NCI-H774 (cell line): Measurements from ENCODE around the gene MAP4K3.
"Not testable (repeated sequence)": the region's sequence is repeated elsewhere in the genome, so short reads cannot be mapped to it uniquely, and the experiment has no call there.

Experiments
- DNase-seq: peaks from one replicate; lab custom pipeline; 2025; lab: John Stamatoyannopoulos, UW

MAP4K3 gene

DNA sequence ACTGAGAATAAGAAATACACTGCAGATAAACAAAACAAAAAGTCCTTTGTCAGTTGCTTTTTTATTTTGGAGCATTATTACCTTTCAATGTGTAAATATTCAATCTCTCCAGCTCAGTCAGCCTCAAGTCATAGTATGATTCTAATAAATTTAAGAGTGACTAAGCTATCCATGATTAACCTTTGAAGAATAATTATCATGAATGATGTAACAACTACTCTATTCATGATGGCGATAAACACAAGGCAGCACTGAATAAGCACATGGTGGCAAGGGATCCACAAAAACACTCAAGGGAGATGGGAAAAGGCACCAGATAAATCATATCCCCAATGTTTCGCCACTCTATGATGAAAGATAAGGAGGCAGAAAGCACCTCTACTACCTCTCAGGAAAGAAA is 67.0 kb downstream of the MAP4K3 start:
- no peak for DNase-seq

DNA sequence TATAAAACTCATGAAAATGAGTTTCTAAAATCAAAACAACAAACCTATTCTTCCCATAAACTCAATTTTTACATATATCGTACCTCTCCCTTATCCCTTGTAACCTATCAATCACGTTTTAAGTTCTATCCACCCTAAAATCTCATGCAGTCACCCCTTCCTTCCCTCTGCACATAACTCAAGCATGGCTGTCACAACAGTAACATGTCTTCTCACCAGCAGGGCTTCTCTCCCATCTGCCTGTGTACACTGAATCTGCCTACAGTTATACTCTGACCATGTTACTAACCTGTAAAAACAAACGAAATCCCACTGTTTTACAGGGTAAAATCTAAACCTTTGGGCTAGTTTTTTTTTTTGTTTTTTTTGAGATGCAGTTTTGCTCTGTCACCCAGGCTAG is 68.2 kb downstream of the MAP4K3 start:
- DNase-seq: no peak

DNA sequence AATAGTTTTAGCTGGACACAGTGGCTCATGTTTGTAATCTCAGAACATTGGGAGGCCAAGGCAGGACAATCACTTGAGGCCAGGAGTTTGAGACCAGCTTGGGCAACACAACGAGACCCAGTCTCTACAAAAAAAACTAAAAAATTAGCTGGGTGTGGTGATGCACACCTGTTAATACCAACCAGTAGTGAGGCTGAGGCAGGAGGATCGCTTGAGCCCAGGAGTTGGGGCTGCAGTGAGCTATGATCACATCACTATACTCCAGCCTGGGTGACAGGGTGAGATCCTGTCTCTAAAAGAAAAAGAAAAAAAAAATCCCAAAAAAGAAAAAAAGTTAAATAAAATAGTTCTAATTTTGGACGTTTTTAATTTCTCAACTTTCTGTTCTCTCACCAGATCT is 68.7 kb downstream of the MAP4K3 start:
- DNase-seq: no peak

DNA sequence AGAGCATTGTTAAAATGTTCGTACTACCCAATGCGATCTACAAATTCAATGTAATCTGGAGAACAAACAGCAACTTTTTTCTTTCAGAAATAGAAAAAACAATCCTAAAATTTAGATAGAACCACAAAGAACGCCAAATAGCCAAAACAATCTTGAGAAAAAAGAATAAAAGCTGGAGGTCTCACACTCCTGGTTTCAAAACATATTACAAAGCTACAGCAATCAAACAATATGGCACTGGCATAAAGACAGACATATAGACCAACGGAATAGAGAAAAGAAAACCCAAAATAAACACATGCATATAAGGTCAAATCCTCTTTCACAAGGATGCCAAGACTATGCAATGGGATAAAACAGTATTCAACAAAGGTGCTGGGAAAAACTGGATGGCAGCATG is 74.5 kb downstream of the MAP4K3 start:
- DNase-seq: no peak

DNA sequence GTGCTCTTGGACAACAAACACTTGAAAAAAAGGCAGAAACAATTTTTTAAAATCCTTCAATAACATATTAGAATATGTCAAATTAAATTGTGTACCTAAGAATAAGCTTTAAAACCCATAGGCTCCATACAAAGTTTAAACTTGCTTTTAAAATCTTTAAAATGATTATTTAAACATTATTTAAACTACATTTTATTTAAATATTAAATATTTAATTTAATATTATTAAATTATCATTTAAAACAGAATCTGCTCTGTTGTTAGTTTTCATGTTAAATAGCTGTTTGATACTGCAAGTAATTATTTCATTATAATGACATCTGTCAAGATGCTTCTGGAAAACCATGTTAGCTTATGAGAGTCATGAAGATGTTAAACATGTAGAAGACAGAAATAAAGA is 75.6 kb downstream of the MAP4K3 start:
- no peak for DNase-seq

DNA sequence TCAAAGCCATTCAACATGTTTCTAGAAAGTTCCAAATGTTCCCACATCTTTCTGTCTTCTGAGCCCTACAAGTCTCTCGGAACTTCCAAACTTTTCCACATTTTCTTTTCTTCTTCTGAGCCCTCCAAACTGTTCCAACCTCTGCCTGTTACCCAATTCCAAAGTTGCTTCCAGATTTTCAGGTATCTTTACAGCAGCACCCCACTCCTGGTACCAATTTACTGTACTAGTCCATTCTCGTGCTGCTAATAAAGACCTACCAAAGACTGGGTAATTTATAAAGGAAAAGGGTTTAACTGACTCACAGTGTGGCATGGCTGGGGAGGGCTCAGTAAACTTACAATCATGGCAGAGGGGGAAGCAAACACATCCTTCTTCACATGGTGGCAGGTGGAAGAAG is 76.7 kb downstream of the MAP4K3 start:
- not testable (repeated sequence) for DNase-seq

DNA sequence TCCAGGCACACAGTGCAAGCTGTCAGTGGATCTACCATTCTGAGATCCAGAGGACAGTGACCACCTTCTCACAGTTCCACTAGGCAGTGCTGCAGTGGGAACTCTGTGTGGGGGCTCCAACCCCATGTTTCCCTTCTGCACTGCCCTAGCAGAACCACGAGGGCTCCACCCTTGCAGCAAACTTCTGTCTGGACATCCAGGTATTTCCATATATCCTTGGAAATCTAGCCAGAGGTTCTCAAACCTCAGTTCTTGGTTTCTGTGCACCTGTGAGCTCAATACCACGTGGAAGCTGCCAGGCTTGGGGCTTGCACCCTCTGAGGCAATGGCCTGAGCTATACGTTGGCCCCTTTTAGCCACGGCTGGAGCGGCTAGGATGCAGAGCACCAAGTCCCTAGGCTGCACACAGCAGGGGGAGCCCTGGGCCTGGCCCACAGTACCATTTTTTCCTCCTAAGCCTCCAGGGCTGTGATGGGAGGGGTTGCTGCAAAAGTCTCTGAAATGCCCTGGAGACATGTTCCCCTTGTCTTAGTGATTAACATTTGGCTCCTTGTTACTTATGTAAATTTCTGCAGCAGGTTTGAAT is 77.5 kb downstream of the MAP4K3 start:
- no peak for DNase-seq

DNA sequence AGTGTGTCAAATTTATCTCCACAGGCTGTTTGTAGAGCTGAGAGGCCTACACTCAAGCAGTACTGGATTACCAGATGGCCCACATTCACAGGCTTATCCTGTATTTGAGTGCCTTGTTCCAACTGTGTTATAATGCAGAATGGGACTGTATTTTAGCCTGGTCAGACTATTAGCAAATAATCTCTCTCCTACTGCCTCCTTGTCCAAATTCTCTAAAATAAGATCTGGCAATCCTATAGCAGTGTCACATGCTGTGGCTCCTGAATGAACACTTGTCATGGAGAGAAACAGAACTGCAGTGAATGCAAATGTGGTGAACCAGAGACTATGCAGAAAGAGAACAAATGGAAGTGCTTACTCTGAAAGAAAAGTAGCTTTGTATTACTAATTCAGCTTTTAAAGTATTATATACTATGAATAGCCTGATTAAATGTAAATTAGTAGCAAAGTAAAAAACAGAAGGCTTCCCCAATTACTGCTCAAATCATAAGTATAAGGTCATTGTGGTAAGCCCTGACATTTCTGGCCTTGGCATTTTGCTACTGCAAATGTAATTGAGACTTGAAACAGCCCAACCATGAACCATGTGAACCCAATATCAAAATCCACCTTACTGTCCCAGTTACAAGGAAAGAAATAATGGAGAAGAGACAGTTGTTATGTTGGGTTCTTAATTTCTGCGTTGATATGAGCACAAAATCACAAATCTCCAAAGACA is 80.0 kb downstream of the MAP4K3 start:
- DNase-seq: no peak

DNA sequence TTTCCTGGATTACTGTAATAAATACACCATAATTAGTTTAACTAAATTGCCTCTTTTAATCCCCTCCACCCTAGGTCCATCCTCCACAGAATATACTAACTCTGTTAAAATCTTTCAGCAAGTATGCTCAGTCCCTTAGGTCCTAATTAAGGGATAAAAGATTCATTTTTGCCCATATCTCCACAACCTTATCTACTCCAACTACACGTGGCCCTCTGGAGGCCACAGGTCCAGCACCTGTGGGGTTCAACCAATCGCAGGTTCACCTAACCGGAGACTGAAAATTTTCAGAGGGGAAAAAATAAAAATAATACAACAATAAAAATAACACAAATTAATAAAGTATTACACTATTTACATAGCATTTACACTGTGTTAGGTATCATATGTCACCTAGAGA is 86.4 kb downstream of the MAP4K3 start:
- DNase-seq: no peak

DNA sequence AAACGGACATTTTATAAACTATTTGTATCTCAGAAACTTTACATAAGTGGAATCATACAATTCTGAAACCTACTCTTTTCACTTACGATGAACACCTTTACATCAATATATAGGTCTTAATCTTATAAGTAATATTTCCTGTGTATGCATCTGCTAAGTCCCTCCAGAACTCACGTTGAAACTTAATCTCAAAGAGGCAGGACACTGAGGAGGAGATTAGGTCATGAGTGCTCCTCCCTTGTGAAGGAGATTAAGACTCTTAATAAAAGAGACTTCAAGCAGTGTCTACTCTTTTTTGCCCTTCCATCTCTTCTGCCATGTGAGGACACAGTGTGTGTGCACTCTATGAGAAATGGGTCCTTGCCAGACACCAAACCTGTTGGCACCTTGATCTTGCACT is 98.6 kb downstream of the MAP4K3 start:
- no peak for DNase-seq

DNA sequence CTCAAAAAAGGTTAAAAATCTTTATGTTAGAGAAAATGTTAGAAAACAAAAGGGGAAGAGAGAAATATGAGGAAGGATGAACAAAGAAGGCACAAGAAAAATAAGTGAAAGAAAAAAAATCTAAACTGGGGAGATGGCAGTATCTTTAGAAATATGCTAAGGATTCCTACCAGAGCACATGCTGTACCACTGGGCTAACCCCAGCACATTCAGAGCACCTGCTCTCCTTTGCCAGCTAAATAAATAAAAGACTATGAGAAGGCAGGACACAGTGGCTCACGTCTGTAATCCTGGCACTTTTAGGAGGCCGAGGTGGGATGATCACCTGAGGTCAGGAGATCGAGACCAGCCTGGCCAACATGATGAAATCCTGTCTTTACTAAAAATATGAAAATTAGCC is 101.2 kb downstream of the MAP4K3 start:
- DNase-seq: no peak

DNA sequence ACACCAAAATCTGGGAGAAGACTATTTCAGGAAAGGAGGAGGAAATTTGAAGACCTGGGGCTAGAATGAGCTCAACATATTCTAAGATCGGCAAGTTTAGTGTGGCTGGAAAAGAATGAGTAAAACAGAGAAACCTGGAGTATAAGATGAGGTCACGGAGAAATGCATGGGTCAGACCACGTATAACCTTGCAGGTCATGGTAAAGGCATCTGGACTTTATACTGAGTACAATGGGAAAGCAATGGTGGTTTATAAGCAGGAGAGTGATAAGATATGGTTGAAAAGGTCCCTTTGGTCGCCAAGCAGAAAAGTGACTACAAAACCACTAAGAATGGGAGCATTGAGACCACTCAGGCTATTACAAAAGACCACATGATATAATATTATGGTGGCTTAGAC is 102.1 kb downstream of the MAP4K3 start:
- no peak for DNase-seq

DNA sequence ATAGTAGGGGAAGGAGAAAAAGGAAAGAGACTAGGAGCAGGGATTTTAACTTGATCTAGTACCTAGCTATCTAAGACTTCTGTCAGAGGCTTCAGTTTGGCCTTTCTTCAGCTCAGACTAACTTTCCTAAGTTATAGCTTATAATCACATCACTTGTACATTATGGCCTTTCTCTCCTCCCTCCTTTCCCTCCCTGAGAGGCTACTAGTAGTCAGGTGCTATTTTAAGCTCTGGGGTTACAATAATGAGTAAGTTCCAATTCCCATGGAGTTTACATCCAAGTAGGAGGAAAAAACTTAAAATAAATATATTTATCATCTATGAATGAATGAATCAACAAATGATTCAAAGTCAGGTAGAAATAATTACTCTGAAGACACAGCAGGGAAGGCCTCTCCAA is 102.6 kb downstream of the MAP4K3 start:
- DNase-seq: no peak

DNA sequence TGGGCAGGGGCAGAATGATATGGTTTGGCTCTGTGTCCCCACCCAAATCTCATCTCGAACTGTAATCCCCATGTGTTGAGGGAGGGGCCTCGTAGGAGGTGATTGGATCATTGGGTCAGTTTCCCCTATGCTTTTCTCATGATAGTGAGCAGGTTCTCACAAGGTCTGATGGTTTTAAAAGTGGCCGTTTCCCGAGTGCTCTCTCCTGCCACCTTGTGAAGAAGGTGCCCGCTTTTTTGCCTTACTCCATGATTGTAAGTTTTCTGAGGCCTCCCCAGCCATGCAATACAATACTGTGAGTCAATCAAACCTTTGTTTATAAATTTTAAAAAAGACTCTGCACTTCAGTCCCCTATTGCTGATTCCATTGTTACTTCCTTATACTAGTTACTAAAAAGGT is 110.4 kb downstream of the MAP4K3 start:
- DNase-seq: no peak

DNA sequence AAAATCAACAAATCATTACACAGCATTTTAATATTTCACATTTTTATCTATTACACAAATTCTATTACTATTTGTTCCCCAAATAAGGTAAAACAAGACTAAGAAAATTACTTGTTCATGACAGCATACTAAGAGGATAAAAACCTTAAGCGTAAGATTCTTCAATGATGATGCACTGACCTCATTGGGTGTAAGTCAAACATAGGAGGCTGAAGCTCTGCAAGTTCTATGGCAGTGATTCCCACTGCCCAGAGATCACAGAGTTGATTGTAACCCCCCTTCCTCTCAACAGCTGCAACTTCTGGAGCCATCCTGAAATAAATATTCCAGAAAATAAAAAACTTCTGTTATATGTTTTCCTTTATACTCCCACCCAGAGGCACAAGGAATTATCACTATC is 111.1 kb downstream of the MAP4K3 start:
- no peak for DNase-seq

DNA sequence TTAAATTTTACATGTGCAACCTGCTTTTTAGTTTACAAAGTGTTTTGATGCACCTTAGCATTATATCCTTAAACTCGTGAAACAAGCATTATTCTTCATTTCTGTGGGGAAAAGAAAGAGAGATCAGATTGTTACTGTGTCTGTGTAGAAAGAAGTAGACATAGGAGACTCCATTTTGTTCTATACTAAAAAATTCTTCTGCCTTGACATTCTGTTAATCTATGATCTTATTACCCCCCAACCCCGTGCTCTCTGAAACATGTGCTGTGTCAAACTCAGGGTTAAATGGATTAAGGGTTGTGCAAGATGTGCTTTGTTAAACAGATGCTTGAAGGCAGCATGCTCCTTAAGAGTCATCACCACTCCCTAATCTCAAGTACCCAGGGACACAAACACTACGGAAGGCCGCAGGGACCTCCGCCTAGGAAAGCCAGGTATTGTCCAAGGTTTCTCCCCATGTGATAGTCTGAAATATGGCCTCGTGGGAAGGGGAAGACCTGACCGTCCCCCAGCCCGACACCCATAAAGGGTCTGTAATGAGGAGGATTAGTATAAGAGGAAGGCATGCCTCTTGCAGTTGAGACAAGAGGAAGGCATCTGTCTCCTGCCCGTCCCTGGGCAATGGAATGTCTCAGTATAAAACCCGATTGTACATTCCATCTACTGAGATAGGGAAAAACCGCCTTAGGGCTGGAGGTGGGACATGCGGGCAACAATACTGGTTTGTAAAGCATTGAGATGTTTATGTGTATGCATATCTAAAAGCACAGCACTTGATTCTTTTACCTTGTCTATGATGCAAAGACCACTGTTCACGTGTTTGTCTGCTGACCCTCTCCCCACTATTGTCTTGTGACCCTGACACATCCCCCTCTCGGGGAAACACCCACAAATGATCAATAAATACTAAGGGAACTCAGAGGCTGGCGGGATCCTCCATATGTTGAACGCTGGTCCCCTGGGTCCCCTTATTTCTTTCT is 115.7 kb downstream of the MAP4K3 start:
- DNase-seq: not testable (repeated sequence)

DNA sequence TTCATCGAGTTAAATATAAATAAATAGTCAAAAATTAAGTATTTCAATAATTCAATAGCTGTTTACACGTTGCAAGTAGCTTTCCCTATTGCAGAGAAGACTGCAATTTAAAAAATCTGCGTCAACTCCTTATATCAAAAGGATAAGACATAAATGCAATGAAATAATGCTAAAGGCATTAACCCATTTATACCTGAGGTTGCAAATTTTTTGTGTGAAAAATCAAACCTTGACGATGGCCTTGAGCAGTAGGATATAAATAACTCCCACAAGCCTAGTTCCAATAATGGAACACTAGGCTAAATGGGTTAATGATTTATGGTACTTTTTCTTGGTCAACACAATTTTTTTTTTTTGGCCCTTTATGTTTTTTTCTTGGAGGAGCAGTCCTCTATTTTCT is 116.9 kb downstream of the MAP4K3 start:
- no peak for DNase-seq

DNA sequence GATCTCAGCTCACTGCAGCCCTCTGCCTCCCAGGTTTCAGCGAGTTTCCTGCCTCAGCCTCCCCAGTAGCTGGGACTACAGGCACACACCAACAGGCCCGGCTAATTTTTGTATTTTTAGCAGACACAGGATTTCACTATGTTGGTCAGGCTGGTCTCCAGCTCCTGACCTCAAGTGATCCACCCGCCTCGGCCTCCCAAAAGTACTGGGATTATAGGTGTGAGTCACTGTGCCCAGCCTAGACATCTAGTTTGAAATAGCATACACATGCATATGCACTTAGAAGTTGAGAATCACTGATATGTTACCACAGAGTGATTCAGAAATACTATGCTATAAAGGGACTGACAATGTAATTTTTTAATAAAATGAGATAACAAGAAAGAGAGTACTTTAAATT is 123.5 kb downstream of the MAP4K3 start:
- DNase-seq: no peak

DNA sequence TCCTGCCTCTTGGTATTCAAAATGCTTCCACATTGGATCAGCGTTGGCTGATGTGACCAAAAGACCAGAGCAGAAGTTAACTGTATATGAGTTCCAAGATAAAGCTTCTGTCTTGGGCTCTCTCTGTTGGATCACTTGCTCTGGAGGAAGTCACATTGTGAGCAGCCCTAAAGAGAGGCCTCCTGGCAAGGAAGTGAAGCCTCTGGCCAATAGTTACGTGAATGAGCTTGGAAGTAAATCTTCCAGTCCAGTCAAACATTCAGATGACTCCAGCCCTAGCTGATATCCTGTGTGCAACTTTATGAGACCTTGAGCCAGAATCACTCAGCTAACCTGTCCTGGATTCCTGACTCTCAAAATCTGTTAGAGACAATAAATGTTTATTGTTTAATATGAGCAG is 125.6 kb downstream of the MAP4K3 start:
- no peak for DNase-seq

DNA sequence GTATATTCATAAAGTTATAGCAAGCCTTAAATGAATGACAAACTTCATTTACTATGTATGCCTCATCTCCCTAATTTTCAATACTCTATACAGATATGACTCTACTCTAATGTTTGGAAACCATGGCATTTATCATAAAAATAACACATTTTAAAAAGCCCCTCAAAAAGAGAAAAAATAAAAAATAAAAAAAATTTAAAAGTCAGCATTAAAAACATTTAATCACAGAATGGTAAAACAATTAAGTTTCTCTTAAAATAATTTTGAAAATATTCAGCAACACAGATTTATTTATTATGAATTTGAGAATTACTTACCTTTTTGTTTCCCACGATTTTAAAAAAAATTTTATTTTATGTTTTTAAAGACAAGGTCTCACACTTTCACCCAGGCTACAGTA is 128.3 kb downstream of the MAP4K3 start:
- no peak for DNase-seq

DNA sequence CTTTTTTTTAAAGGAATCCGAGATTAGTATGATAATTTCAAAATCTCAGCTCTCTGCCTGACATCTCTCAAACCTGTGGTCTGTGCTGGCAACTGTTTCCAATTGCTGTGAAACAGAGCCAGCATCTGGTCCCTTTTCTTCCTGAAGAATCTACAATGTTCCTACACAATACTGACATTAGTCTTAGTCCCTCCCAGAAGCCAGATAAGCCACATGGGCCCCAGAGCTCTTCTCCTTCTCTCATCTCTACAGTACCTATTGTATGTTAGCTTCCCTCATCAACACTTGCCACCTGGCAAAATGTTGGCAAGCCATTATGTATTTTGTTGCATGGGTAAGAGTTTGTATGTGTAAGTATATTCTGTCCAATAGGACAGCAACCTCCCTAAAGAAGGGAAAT is 130.5 kb downstream of the MAP4K3 start:
- no peak for DNase-seq

DNA sequence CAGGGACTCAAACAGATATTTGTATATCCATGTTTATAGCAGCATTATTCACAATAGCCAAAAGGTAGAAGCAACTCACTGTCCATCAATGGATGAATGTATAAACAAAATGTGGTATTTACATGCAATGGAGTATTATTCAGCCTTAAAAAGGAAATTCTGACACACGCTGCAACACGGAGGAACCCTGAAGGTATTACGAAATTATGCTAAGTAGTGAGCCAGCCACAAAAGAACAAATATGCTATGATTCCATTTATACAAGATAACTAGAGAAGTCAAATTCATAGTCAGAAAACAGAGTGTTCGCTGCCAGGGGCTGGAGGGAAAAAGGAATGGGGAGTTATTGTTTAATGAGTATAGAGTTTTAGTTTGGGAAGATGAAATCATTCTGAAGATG is 132.4 kb downstream of the MAP4K3 start:
- DNase-seq: no peak

DNA sequence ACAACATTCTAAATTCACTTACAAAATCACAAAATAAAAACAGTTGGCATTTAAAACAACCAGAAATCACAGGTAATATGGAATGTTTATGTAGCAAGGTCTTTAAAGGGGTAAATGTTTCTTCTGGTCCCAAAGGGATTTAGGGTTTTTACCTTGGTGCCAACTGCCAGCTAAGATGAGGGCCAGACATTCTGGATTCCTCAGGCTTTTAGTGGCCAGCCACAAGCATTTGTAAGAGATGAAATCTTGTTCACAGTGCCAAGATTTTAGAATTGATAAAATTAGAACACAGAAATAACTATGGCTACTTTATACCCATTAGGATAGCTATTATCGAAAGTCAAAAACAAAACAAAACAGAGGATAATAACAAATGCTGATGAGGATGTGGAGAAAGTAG is 132.9 kb downstream of the MAP4K3 start:
- no peak for DNase-seq
